ENCODE results near the gene WIPI1. TPM values are rescaled to one million over a fixed set of nuclear protein-coding genes. Genes with fewer than 3 reads are reported as not detected.

The WIPI1 gene
- total and polyA plus RNA-seq, 2 of the 13 experiments (the other 11 are each of a cell fraction or from before 2014, with no cell fraction given): 29.4 to 141 TPM

- TF ChIP-seq SP140L (CRISPR knock-in tag; IDR thresholded peaks at IDR 0.05; ENCODE audit: borderline replicate concordance) (peak; percentile 95; the same call in 1 of the 2 replicates), ZFP91 (CRISPR knock-in tag; IDR thresholded peaks at IDR 0.05; ENCODE audit: borderline replicate concordance) (peak; percentile 68), ZFX (CRISPR knock-in tag; IDR thresholded peaks at IDR 0.05; ENCODE audit: low read depth) (peak; percentile 46), ZFP62 (CRISPR knock-in tag; IDR thresholded peaks at IDR 0.05) (no peak), ZNF274 (CRISPR knock-in tag; IDR thresholded peaks at IDR 0.05) (peak; percentile 52), ZNF138 (CRISPR knock-in tag; IDR thresholded peaks at IDR 0.05; ENCODE audit: low read depth) (no peak), ZBTB8A (CRISPR knock-in tag; IDR thresholded peaks at IDR 0.05; ENCODE audit: borderline replicate concordance, low read depth) (no peak), IKZF5 (CRISPR knock-in tag; IDR thresholded peaks at IDR 0.05) (peak; percentile 88), STAT5B (CRISPR knock-in tag; IDR thresholded peaks at IDR 0.05) (peak; percentile 75; the same call in 1 of the 2 replicates), NCOR1 (IDR thresholded peaks at IDR 0.05; ENCODE audit: borderline replicate concordance, low read length) (peak; percentile 95), CHD2 (IDR thresholded peaks at IDR 0.05; ENCODE audit: low read depth, low read length) (peak; percentile 40; the same call in 1 of the 2 replicates), HES4 (CRISPR knock-in tag; IDR thresholded peaks at IDR 0.05; ENCODE audit: borderline replicate concordance) (no peak; the same call in 1 of the 2 replicates), JUNB (CRISPR knock-in tag; IDR thresholded peaks at IDR 0.05; ENCODE audit: borderline replicate concordance) (no peak; the same call in 1 of the 2 replicates), CBFB (CRISPR knock-in tag; IDR thresholded peaks at IDR 0.05) (peak; percentile 96), SMYD3 (CRISPR knock-in tag; IDR thresholded peaks at IDR 0.05) (peak; percentile 79; the same call in 1 of the 2 replicates), KLF11 (CRISPR knock-in tag; IDR thresholded peaks at IDR 0.05) (peak; percentile 88), ATF7 (IDR thresholded peaks at IDR 0.05) (peak; percentile 39), ATF7 (CRISPR knock-in tag; IDR thresholded peaks at IDR 0.05) (peak; percentile 86), ZNF562 (CRISPR knock-in tag; IDR thresholded peaks at IDR 0.05; ENCODE audit: borderline replicate concordance) (no peak), SRSF9 (IDR thresholded peaks at IDR 0.05; ENCODE audit: borderline replicate concordance, insufficient read depth, low read depth, low read length, poor library complexity, severe bottlenecking) (no peak), SSRP1 (CRISPR knock-in tag; IDR thresholded peaks at IDR 0.05) (peak; percentile 96; the same call in 1 of the 2 replicates), HOXA3 (CRISPR knock-in tag; IDR thresholded peaks at IDR 0.05) (peak; percentile 82), ZFP36L1 (CRISPR knock-in tag; IDR thresholded peaks at IDR 0.05) (peak; percentile 96), ZNF597 (CRISPR knock-in tag; IDR thresholded peaks at IDR 0.05) (no peak), ZNF678 (CRISPR knock-in tag; IDR thresholded peaks at IDR 0.05) (no peak)
- TF ChIP-seq, protein P1, sequence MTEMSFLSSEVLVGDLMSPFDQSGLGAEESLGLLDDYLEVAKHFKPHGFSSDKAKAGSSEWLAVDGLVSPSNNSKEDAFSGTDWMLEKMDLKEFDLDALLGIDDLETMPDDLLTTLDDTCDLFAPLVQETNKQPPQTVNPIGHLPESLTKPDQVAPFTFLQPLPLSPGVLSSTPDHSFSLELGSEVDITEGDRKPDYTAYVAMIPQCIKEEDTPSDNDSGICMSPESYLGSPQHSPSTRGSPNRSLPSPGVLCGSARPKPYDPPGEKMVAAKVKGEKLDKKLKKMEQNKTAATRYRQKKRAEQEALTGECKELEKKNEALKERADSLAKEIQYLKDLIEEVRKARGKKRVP (CRISPR knock-in tag; IDR thresholded peaks at IDR 0.05): peak in 1 of 2 experiments; percentile 85; a peak in 2 of 4 replicates
Measured at GRCh38 chr17:68383443-68384321, 73.6 kb downstream of the WIPI1 start (continued).

Measured in HepG2 (cell line).